ENCODE measurements around the gene GNG13.

Gene GNG13

DNA sequence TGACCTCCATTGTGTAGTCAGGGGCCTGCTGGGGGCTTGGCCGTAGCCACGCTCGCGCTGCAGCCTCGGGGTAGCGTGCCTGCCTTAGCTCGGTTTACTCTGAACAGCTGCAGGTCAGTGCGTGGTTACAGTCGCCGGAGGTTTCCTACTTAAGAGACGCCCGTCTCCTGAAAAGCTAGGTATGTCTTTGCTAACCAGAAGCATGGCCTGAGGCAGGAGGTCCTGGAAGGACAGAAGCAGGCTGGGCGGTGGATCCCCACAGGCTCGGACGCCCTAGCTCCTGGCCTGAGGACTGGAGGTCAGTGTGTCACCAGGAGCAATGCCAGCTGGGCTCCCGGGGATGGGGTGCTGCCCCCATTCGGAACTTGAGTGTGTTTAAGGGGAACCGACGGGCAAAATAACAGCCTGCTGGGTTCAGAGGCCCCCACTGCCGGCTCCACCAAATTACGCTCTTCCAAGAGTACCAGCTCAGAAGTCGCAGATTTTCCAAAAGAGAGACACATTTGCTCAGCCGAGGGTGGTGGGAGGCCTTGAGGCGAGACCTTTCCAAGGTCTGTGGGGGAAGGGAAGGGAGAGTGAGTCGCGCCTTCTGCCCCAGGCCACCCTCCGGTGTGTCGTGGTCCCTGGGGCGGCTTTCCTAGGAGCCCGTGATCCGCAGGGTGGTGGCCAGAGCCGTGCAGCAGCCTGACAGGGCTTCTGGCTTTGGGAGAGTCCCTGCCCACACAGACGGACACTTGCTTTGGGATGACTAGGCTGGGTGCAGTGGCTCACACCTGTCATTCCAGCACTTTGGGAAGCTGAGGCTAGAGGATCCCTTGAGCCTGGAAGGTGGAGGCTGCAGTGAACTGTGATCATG lies 3.9 kb upstream of the GNG13 start:
- Histone ChIP-seq H3K27me3 (ENCODE audit: low read length) (no peaks in the 10 kb centered on the region), H3K9me3 (ENCODE audit: insufficient read depth, low read length) (no peaks in the 10 kb centered on the region), H3K9me2 (replicated peaks; ENCODE audit: insufficient read depth, low read length) (no peaks in the 10 kb centered on the region), H4K20me1 (ENCODE audit: low read depth, low read length) (no peaks in the 10 kb centered on the region), H3K4me2 (ENCODE audit: low read depth, low read length, poor library complexity, severe bottlenecking) (no peak overlapping the region), H3K9ac (ENCODE audit: low read length) (no peak overlapping the region), H3K79me2 (ENCODE audit: insufficient read depth, low read length) (no peaks in the 10 kb centered on the region), H3F3A (ENCODE audit: insufficient read depth) (no peaks in the 10 kb centered on the region), H3K4me3 (ENCODE audit: insufficient read depth, low read length, poor library complexity, severe bottlenecking) (no peak overlapping the region), H2AFZ (ENCODE audit: low read depth, low read length, severe bottlenecking) (no peak overlapping the region), H3K36me3 (ENCODE audit: low read length) (no peaks in the 10 kb centered on the region), H3K27ac (ENCODE audit: low read depth, low read length) (no peak overlapping the region)
- TF ChIP-seq EZH2phosphoT487 (conservative IDR thresholded peaks at IDR 0.05; ENCODE audit: low read length), result no peak
- TF ChIP-seq, protein P1, sequence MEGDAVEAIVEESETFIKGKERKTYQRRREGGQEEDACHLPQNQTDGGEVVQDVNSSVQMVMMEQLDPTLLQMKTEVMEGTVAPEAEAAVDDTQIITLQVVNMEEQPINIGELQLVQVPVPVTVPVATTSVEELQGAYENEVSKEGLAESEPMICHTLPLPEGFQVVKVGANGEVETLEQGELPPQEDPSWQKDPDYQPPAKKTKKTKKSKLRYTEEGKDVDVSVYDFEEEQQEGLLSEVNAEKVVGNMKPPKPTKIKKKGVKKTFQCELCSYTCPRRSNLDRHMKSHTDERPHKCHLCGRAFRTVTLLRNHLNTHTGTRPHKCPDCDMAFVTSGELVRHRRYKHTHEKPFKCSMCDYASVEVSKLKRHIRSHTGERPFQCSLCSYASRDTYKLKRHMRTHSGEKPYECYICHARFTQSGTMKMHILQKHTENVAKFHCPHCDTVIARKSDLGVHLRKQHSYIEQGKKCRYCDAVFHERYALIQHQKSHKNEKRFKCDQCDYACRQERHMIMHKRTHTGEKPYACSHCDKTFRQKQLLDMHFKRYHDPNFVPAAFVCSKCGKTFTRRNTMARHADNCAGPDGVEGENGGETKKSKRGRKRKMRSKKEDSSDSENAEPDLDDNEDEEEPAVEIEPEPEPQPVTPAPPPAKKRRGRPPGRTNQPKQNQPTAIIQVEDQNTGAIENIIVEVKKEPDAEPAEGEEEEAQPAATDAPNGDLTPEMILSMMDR (IDR thresholded peaks at IDR 0.05; ENCODE audit: insufficient read depth, low read length, poor library complexity, severe bottlenecking), result no peak

GRCh38 chr16:803754-804080 lies 3.2 kb upstream of the GNG13 start:
- Histone ChIP-seq H3K79me2 (ENCODE audit: insufficient read depth, low read length) (no peaks in the 10 kb centered on the region), H3K4me2 (ENCODE audit: low read depth, low read length, poor library complexity, severe bottlenecking) (no peak overlapping the region), H3F3A (ENCODE audit: insufficient read depth) (no peaks in the 10 kb centered on the region), H3K9me2 (replicated peaks; ENCODE audit: insufficient read depth, low read length) (no peaks in the 10 kb centered on the region), H3K27me3 (ENCODE audit: low read length) (no peaks in the 10 kb centered on the region), H3K9me3 (ENCODE audit: insufficient read depth, low read length) (no peaks in the 10 kb centered on the region), H2AFZ (ENCODE audit: low read depth, low read length, severe bottlenecking) (no peak overlapping the region), H3K36me3 (ENCODE audit: low read length) (no peaks in the 10 kb centered on the region), H3K9ac (ENCODE audit: low read length) (no peak overlapping the region), H3K27ac (ENCODE audit: low read depth, low read length) (no peak overlapping the region), H3K4me3 (ENCODE audit: insufficient read depth, low read length, poor library complexity, severe bottlenecking) (no peak overlapping the region), H4K20me1 (ENCODE audit: low read depth, low read length) (no peaks in the 10 kb centered on the region)
- TF ChIP-seq, protein P1 (IDR thresholded peaks at IDR 0.05; ENCODE audit: insufficient read depth, low read length, poor library complexity, severe bottlenecking), result no peak
- no peak for TF ChIP-seq EZH2phosphoT487 (conservative IDR thresholded peaks at IDR 0.05; ENCODE audit: low read length)

DNA sequence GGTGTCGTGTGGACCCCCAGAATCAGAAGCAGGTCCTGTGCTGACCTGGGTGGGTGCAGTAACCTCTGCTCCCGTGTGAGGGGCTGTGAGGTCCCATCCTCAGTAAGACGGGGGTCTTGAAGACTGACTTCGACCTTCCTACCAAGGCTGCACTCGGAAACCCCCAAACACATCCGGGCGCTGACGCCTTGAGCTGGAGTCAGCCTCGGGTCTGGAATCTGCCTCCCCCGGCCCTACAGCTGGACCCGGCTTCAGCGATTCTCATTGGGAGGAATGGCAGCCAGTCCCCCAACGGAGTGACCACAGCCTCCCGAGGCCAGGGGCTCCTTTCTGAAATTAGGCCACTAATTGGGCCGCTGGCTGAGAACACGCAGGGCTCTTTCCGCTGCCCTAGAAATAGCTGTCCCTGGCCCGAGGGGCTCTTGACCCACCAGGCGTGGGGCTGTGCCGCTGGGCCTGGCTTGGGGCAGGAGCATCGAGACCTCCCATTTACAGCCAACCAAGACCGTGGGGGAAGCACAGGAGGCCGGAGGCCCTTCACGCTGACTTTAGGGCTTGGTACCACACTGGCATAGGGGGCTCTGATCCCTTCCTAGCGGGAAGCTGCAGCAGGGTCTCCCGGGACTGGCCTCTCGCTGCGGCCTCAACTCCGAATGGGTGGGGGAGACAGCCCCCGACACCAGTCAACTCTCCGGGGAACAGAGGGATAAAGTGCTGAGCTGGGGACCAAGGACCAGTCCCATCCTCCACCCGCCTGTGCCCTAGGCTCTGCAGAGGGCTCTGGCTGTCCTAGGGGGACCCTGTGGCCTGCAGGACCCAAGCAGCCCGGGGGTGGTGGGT lies 2.6 kb upstream of the GNG13 start:
- no peaks in the 10 kb centered on the region for H3K9me3 ChIP-seq (ENCODE audit: insufficient read depth, low read length)
- H3K9me2 ChIP-seq (replicated peaks; ENCODE audit: insufficient read depth, low read length), result no peaks in the 10 kb centered on the region
- no peaks in the 10 kb centered on the region for H3K27me3 ChIP-seq (ENCODE audit: low read length)
- no peaks in the 10 kb centered on the region for H4K20me1 ChIP-seq (ENCODE audit: low read depth, low read length)
- TF ChIP-seq, protein P1 (IDR thresholded peaks at IDR 0.05; ENCODE audit: insufficient read depth, low read length, poor library complexity, severe bottlenecking), result no peak
- no peak for TF ChIP-seq EZH2phosphoT487 (conservative IDR thresholded peaks at IDR 0.05; ENCODE audit: low read length)
- no peak overlapping the region for H3K4me3 ChIP-seq (ENCODE audit: insufficient read depth, low read length, poor library complexity, severe bottlenecking)
- no peaks in the 10 kb centered on the region for H3K36me3 ChIP-seq (ENCODE audit: low read length)
- no peak overlapping the region for H3K27ac ChIP-seq (ENCODE audit: low read depth, low read length)
- no peaks in the 10 kb centered on the region for H3K79me2 ChIP-seq (ENCODE audit: insufficient read depth, low read length)
- no peak overlapping the region for H3K9ac ChIP-seq (ENCODE audit: low read length)
- H3K4me2 ChIP-seq (ENCODE audit: low read depth, low read length, poor library complexity, severe bottlenecking), result no peak overlapping the region
- no peak overlapping the region for H2AFZ ChIP-seq (ENCODE audit: low read depth, low read length, severe bottlenecking)
- no peaks in the 10 kb centered on the region for H3F3A ChIP-seq (ENCODE audit: insufficient read depth)
